Measurements from ENCODE around the gene PDE4B. TPM values are rescaled to one million over a fixed set of nuclear protein-coding genes. Genes with fewer than 3 reads are reported as not detected.

The PDE4B gene
- total RNA-seq, 2 experiments from 2014 or later, result 2.4 to 3.1 TPM

- CTCF ChIA-PET (ENCODE audit: unreplicated experiment), result no interaction called here
- intact Hi-C loops (cut with micrococcal nuclease; ENCODE audit: unreplicated experiment), result no loop called here
- BruUV-seq (replicated peaks), result no TSS peak
These were observed 434.3 kb downstream of the PDE4B start for GRCh38 chr1:66226985-66227384.

DNA sequence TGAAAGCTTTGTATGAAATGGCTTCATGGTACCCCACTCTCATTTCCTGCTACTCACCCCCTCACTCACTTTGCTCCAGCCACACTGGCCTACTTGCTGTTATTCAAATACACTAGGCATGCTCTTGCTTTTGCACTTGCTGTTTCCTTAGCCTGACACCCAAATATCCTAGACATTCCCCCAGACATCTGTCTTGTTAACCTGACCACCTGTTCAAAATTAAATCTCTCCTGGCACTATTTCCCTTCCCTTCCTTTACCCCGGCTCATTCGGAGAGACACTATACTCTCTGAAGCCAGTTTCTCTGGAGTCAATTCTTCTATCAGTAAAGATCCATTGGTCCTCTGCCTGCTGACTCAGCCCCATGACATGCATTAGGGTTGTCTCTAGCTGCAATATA is 435.3 kb downstream of the PDE4B start:
- H3K79me2 ChIP-seq (ENCODE audit: insufficient read depth, low read depth, low read length), result no peaks in the 10 kb centered on the region
- no TSS peak for BruUV-seq (replicated peaks)
- CTCF ChIA-PET (ENCODE audit: unreplicated experiment), result no interaction called here
- H4K20me1 ChIP-seq (ENCODE audit: insufficient read depth, low read length), result no peaks in the 10 kb centered on the region
- TF ChIP-seq, protein P1, sequence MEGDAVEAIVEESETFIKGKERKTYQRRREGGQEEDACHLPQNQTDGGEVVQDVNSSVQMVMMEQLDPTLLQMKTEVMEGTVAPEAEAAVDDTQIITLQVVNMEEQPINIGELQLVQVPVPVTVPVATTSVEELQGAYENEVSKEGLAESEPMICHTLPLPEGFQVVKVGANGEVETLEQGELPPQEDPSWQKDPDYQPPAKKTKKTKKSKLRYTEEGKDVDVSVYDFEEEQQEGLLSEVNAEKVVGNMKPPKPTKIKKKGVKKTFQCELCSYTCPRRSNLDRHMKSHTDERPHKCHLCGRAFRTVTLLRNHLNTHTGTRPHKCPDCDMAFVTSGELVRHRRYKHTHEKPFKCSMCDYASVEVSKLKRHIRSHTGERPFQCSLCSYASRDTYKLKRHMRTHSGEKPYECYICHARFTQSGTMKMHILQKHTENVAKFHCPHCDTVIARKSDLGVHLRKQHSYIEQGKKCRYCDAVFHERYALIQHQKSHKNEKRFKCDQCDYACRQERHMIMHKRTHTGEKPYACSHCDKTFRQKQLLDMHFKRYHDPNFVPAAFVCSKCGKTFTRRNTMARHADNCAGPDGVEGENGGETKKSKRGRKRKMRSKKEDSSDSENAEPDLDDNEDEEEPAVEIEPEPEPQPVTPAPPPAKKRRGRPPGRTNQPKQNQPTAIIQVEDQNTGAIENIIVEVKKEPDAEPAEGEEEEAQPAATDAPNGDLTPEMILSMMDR (conservative IDR thresholded peaks at IDR 0.05; ENCODE audit: low read length), result no peak
- TF ChIP-seq EZH2phosphoT487 (IDR thresholded peaks at IDR 0.05; ENCODE audit: borderline replicate concordance, low read depth, low read length), result no peak
- DNase-seq (ENCODE audit: low spot score), result no peak
- POLR2A ChIA-PET, result no interaction called here
- no peak overlapping the region for H3K4me3 ChIP-seq (ENCODE audit: low read depth, low read length, poor library complexity, severe bottlenecking)
- intact Hi-C loops (cut with micrococcal nuclease; ENCODE audit: unreplicated experiment), result no loop called here
- no peak overlapping the region for H3K4me2 ChIP-seq (ENCODE audit: low read length)
- no peaks in the 10 kb centered on the region for H3K4me1 ChIP-seq (ENCODE audit: insufficient read depth, low read length, poor library complexity, severe bottlenecking)
- no peak overlapping the region for H2AFZ ChIP-seq (ENCODE audit: low read length)
- H3K27ac ChIP-seq (ENCODE audit: low read depth, low read length, poor library complexity, severe bottlenecking), result no peak overlapping the region
- H3K9me3 ChIP-seq (ENCODE audit: low read length), result no peaks in the 10 kb centered on the region
- H3K36me3 ChIP-seq (ENCODE audit: insufficient read depth, low read length), result no peaks in the 10 kb centered on the region
- H3K9me2 ChIP-seq (ENCODE audit: insufficient read depth, low read length), result no peaks in the 10 kb centered on the region

More at GRCh38 chr1:66226985-66227384, 434.3 kb downstream of the PDE4B start:
- TF ChIP-seq, protein P1 (conservative IDR thresholded peaks at IDR 0.05; ENCODE audit: low read length), result no peak
- TF ChIP-seq EZH2phosphoT487 (IDR thresholded peaks at IDR 0.05; ENCODE audit: borderline replicate concordance, low read depth, low read length), result no peak
- no peak overlapping the region for H2AFZ ChIP-seq (ENCODE audit: low read length)
- no peaks in the 10 kb centered on the region for H3K9me3 ChIP-seq (ENCODE audit: low read length)
- no peaks in the 10 kb centered on the region for H3K9me2 ChIP-seq (ENCODE audit: insufficient read depth, low read length)
- no peaks in the 10 kb centered on the region for H3K4me1 ChIP-seq (ENCODE audit: insufficient read depth, low read length, poor library complexity, severe bottlenecking)
- no peak for DNase-seq (ENCODE audit: low spot score)
- POLR2A ChIA-PET, result interaction anchor here (0.6 to 0.9 kb wide), 3 partner anchors 12 to 908 kb away, joined by 3 to 4 read pairs (median 3); no protein-coding TSS in a partner anchor
- H3K4me2 ChIP-seq (ENCODE audit: low read length), result no peak overlapping the region
- no peak overlapping the region for H3K4me3 ChIP-seq (ENCODE audit: low read depth, low read length, poor library complexity, severe bottlenecking)
- H4K20me1 ChIP-seq (ENCODE audit: insufficient read depth, low read length), result no peaks in the 10 kb centered on the region
- H3K79me2 ChIP-seq (ENCODE audit: insufficient read depth, low read depth, low read length), result no peaks in the 10 kb centered on the region
- H3K36me3 ChIP-seq (ENCODE audit: insufficient read depth, low read length), result no peaks in the 10 kb centered on the region
- no peak overlapping the region for H3K27ac ChIP-seq (ENCODE audit: low read depth, low read length, poor library complexity, severe bottlenecking)

- CTCF ChIA-PET (ENCODE audit: unreplicated experiment), result no interaction called here
- H3K9me2 ChIP-seq (ENCODE audit: insufficient read depth, low read length), result no peaks in the 10 kb centered on the region
- no peaks in the 10 kb centered on the region for H3K79me2 ChIP-seq (ENCODE audit: insufficient read depth, low read depth, low read length)
- H3K4me1 ChIP-seq (ENCODE audit: insufficient read depth, low read length, poor library complexity, severe bottlenecking), result no peaks in the 10 kb centered on the region
- no peaks in the 10 kb centered on the region for H3K9me3 ChIP-seq (ENCODE audit: low read length)
- POLR2A ChIA-PET, result interaction anchor here (0.7 kb wide), 1 partner anchor 271 kb away, joined by 3 read pairs; no protein-coding TSS in a partner anchor
- H3K36me3 ChIP-seq (ENCODE audit: insufficient read depth, low read length), result no peaks in the 10 kb centered on the region
- no TSS peak for BruUV-seq (replicated peaks)
- no peak overlapping the region for H3K27ac ChIP-seq (ENCODE audit: low read depth, low read length, poor library complexity, severe bottlenecking)
- TF ChIP-seq EZH2phosphoT487 (IDR thresholded peaks at IDR 0.05; ENCODE audit: borderline replicate concordance, low read depth, low read length), result no peak
- intact Hi-C loops (cut with micrococcal nuclease; ENCODE audit: unreplicated experiment), result no loop called here
- H3K4me3 ChIP-seq (ENCODE audit: low read depth, low read length, poor library complexity, severe bottlenecking), result no peak overlapping the region
- no peak overlapping the region for H2AFZ ChIP-seq (ENCODE audit: low read length)
- H4K20me1 ChIP-seq (ENCODE audit: insufficient read depth, low read length), result no peaks in the 10 kb centered on the region
- no peak overlapping the region for H3K4me2 ChIP-seq (ENCODE audit: low read length)
- DNase-seq (ENCODE audit: low spot score), result no peak
These were observed 438.5 kb downstream of the PDE4B start for GRCh38 chr1:66231217-66231616.
